ENCODE measurements around the gene SLC31A2. TPM values are rescaled to one million over a fixed set of nuclear protein-coding genes. Genes with fewer than 3 reads are reported as not detected.

SLC31A2 gene
- polyA plus RNA-seq, 1 of the 3 experiments (the other 2 are of a cell fraction) = 6.4 TPM

GRCh38 chr9:113199683-113200329 lies 49.0 kb downstream of the SLC31A2 start (continued):
- TF ChIP-seq, protein P1, sequence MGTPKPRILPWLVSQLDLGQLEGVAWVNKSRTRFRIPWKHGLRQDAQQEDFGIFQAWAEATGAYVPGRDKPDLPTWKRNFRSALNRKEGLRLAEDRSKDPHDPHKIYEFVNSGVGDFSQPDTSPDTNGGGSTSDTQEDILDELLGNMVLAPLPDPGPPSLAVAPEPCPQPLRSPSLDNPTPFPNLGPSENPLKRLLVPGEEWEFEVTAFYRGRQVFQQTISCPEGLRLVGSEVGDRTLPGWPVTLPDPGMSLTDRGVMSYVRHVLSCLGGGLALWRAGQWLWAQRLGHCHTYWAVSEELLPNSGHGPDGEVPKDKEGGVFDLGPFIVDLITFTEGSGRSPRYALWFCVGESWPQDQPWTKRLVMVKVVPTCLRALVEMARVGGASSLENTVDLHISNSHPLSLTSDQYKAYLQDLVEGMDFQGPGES (IDR thresholded peaks at IDR 0.05; ENCODE audit: low read depth, low read length) = no peak
- TF ChIP-seq USF2 (IDR thresholded peaks at IDR 0.05; ENCODE audit: borderline replicate concordance, low read depth, low read length) (no peak), SMC3 (IDR thresholded peaks at IDR 0.05; ENCODE audit: low read depth, low read length) (no peak), CHD2 (IDR thresholded peaks at IDR 0.05; ENCODE audit: low read length, partially characterized antibody) (no peak), SIN3A (IDR thresholded peaks at IDR 0.05; ENCODE audit: borderline replicate concordance, low read depth, low read length) (no peak), MXI1 (IDR thresholded peaks at IDR 0.05; ENCODE audit: low read depth, low read length) (no peak), MEF2A (IDR thresholded peaks at IDR 0.05; ENCODE audit: borderline replicate concordance, low read depth) (no peak), FOSL2 (IDR thresholded peaks at IDR 0.05; ENCODE audit: borderline replicate concordance, low read depth) (no peak), NFIC (IDR thresholded peaks at IDR 0.05; ENCODE audit: borderline replicate concordance) (no peak), ZBTB33 (IDR thresholded peaks at IDR 0.05; ENCODE audit: borderline replicate concordance, low read depth) (no peak)
- TF ChIP-seq, protein P2, sequence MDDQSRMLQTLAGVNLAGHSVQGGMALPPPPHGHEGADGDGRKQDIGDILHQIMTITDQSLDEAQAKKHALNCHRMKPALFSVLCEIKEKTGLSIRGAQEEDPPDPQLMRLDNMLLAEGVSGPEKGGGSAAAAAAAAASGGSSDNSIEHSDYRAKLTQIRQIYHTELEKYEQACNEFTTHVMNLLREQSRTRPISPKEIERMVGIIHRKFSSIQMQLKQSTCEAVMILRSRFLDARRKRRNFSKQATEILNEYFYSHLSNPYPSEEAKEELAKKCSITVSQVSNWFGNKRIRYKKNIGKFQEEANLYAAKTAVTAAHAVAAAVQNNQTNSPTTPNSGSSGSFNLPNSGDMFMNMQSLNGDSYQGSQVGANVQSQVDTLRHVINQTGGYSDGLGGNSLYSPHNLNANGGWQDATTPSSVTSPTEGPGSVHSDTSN (IDR thresholded peaks at IDR 0.05) = no peak

DNA sequence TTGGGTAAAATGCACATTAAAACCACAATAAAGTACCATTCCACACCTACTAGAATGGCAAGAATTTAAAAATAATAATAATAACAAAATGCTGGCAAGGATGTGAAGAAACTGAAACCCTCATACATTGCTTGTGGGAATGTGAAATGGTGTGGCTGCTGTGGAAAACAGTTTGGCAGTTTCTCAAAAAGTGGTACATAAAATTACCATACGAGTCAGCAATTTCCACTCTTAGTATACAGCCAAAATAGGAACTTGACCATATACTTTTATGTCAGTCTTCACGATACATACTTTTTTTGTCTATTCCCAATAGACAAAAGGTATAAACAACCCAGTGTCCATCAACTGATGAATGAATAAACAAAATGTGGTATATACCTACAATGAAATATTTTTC lies 54.6 kb downstream of the SLC31A2 start:
- no peak overlapping the region for H2AFZ ChIP-seq (ENCODE audit: low read depth)
- TF ChIP-seq ELF1 (IDR thresholded peaks at IDR 0.05) (no peak), SIN3A (IDR thresholded peaks at IDR 0.05; ENCODE audit: borderline replicate concordance, low read depth, low read length) (no peak), JUND (IDR thresholded peaks at IDR 0.05) (no peak), TAF1 (IDR thresholded peaks at IDR 0.05; ENCODE audit: borderline replicate concordance, low read depth, low read length) (no peak), FOXJ3 (CRISPR knock-in tag; IDR thresholded peaks at IDR 0.05) (no peak), USF2 (IDR thresholded peaks at IDR 0.05; ENCODE audit: borderline replicate concordance, low read depth, low read length) (no peak), FOXM1 (IDR thresholded peaks at IDR 0.05; ENCODE audit: low read depth) (no peak), SMC3 (IDR thresholded peaks at IDR 0.05; ENCODE audit: low read depth, low read length) (no peak), FOSL2 (IDR thresholded peaks at IDR 0.05; ENCODE audit: borderline replicate concordance, low read depth) (no peak), YY1 (IDR thresholded peaks at IDR 0.05; ENCODE audit: low read depth) (no peak), TEAD4 (IDR thresholded peaks at IDR 0.05; ENCODE audit: borderline replicate concordance, insufficient read depth) (no peak), RCOR1 (IDR thresholded peaks at IDR 0.05; ENCODE audit: low read length) (no peak)
- TF ChIP-seq, protein P2 (IDR thresholded peaks at IDR 0.05) = no peak
- CTCF ChIA-PET = no interaction called here
- no peak overlapping the region for H3K27ac ChIP-seq (ENCODE audit: low read depth in 2 of 2, low read length in 1 of 2)
- no peaks in the 10 kb centered on the region for H4K20me1 ChIP-seq (ENCODE audit: insufficient read depth)
- H3K4me1 ChIP-seq (ENCODE audit: control insufficient read depth in 1 of 2, insufficient read depth in 2 of 2, low read depth in 1 of 2, low read length in 1 of 2) = no peaks in the 10 kb centered on the region
- H3K27me3 ChIP-seq (ENCODE audit: insufficient read depth) = no peaks in the 10 kb centered on the region
- POLR2A ChIA-PET = no interaction called here
- WGBS (ENCODE audit: low lambda C conversion rate) = 95% methylated on average over 2 of the region's 2 CpGs
- H3K4me2 ChIP-seq = no peak overlapping the region
- DNase-seq = no peak
- H3K36me3 ChIP-seq (replicated peaks in 1 of 2; ENCODE audit: control insufficient read depth in 1 of 2, insufficient read depth in 2 of 2, low read length in 1 of 2) = peaks cover 41 to 60% of the 10 kb centered on the region in 2 experiments
- no peak overlapping the region for H3K9ac ChIP-seq
- no peak overlapping the region for H3K4me3 ChIP-seq (ENCODE audit: low read depth in 2 of 2, low read length in 1 of 2)
- no peaks in the 10 kb centered on the region for H3K79me2 ChIP-seq (ENCODE audit: insufficient read depth)
- no peaks in the 10 kb centered on the region for H3K9me2 ChIP-seq
- H3F3A ChIP-seq (replicated peaks; ENCODE audit: insufficient read depth) = no peaks in the 10 kb centered on the region
- H3K9me3 ChIP-seq = no peaks in the 10 kb centered on the region

Data from SK-N-SH (cell line).